GM21825 (cell line): ENCODE data around the gene RAB3A.
A peak's percentile ranks its signal among the peaks of the same experiment; 100 is the strongest.
"Not testable (repeated sequence)": the region's sequence is repeated elsewhere in the genome, so short reads cannot be mapped to it uniquely, and the experiment has no call there.

Source experiments
- ATAC-seq: cut with Tn5 transposase; IDR thresholded peaks from one replicate; pipeline ENCODE4 v1.9.1; 2021; ENCODE audit warnings: mild to moderate bottlenecking, moderate library complexity; ENCODE audit not compliant: unreplicated experiment

The RAB3A gene

DNA sequence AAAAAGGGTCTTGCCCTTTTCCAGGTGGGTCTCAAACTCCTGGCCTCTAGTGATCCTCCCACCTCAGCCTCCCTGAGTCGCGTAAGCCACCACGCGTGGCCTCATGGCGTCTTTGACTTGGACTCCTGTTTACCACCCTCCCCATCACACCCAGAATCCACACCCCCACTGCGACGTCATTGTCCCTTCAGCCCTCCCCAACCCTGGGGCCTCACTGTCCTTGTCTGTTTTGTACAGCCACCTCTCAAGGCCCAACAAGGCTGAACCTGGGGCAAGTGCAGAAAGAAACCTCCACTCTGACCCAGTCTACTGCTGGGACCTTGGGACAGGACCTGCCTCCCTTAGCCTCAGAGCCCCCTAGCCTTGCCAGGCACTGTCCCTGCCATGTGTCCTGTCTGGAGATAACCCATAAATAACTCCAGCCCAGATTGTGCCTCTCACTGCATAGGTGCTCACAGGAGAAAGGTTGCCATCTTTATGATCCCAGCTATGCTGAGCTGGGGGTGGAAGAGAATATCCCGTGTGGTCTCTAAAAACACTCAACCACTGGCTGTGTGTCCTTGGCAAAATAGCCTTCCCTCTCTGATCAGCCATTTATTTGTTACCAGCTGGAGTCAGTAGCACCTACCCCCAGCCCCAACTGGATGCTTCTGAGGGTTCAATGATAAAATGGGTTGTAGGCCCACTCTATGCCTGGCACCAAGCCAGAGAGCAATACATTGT, 32.1 kb downstream of the RAB3A start:
- no peak for ATAC-seq

DNA sequence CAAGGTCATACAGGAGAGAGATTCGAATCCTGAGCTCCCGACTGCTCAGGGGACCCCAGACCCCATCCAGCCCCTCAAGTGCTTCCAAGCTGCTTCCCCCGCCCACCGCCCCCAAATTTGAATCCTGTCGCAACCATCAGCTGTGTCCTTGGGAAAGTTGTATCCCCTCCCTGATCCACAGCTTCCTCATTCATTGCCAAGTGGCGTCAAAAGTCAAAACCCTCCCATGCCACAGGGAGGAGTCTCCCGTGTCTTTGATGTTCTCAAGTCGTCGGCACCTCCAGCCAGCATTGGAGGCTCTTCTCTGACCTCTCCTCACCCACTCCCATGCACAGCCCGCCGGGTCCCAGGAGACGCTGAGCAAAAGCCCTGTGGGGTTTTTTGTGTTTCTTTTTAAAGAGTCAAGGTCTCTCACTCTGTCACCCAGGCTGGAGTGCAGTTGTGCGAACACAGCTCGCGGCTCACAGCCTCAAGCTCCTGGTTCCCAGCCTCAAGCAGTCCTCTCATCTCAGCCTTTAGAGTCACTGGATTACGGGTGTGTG, 33.1 kb downstream of the RAB3A start:
- ATAC-seq, result no peak

DNA sequence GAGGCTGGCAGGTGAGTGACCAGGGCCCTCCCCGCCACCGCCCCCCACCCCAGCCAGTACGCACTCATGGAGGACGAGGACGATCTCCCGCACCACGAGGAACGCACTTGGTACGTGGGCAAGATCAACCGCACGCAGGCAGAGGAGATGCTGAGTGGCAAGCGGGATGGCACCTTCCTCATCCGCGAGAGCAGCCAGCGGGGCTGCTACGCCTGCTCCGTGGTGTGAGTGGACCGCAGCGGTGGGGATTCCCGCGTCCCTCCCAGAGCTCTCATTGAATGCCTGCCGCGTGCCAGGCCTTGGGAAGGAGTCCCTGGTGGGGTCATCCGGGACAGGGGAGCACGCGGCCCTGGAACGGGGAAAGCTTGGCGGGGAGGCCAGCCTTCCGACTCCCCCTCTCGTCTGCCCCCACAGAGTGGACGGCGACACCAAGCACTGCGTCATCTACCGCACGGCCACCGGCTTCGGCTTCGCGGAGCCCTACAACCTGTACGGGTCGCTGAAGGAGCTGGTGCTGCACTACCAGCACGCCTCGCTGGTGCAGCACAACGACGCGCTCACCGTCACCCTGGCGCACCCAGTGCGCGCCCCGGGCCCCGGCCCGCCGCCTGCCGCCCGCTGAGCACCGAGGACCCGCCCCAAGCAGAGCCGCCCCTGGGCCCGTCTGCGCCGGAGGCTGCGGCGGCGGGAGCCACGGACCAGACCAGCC, 35.0 kb downstream of the RAB3A start:
- no peak for ATAC-seq

DNA sequence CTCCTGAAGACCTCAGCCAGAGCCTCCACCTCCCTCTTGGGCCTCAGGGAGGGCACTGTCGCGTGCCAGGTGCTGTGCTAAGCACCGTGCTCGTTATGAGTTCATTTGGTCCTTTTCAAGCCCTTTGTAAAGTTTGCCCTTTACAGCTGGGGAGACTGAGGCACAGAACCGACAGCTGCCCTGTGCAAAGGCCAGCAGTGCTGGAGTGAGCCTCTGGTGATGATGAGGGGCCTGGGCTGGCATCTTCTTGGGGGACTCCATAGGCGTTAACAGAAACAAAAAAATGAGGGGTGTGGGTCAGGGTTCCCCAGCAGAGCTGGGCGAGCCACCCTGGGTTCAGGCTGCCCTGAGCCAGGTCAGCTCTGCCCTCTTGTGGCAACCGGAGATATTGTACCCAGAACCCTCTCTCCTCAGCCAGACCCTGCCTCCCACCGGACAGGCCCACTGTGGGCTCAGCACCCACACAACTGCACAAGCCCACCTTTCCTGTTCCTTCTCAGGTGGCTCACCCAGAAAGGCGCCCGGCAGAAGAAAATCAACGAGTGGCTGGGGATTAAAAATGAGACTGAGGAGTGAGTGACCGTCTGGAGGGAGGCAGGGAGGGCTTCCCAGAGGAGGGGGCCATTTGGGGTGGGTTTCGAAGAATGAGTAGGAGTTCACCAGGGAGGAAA, 35.7 kb downstream of the RAB3A start:
- ATAC-seq, result no peak

DNA sequence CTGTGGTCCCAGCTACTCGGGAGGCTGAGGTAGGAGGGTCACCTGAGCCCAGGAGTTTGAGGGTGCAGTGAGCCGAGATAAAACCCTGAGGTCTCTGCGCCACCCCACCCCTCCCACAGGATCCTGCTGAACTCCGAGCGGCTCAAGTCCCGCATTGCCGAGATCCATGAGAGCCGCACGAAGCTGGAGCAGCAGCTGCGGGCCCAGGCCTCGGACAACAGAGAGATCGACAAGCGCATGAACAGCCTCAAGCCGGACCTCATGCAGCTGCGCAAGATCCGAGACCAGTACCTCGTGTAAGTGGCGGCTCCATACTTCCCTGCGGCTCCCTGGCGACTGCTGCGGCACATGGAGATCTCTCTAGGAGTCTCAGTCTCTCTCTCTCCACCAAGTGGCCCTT, 36.8 kb downstream of the RAB3A start:
- no peak for ATAC-seq

DNA sequence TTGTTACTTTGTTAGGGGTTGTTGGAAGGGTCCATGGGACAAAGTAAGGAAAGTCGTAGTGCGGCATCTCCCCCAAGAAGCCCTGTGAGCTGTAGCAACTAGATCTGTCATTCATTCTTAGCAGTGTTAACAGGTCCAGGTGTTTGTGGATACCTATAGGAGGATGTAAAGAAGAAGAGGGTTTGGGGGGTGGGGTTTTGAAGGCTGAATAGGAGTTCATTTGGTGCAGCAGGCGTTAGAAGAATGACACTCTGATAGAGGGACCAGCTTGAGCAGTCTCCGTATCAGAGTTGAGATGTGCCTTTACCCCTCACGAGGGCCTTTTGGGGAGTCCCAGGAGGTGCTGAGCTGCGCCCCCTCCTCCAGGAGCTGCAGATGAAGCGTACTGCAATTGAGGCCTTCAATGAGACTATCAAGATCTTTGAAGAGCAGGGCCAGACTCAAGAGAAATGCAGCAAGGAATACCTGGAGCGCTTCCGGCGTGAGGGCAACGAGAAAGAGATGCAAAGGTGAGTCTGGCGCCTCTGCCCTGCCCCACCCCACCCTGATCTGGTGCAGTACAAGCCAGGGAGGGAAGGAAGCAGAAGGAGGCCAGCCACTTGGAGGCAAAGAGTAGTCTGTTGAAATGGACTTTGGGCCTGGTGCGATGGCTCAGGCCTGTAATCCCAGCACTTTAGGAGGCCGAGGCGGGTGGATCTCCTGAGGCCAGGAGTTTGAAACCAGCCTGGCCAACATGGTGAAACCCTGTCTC, 37.9 kb downstream of the RAB3A start:
- ATAC-seq, result no peak

DNA sequence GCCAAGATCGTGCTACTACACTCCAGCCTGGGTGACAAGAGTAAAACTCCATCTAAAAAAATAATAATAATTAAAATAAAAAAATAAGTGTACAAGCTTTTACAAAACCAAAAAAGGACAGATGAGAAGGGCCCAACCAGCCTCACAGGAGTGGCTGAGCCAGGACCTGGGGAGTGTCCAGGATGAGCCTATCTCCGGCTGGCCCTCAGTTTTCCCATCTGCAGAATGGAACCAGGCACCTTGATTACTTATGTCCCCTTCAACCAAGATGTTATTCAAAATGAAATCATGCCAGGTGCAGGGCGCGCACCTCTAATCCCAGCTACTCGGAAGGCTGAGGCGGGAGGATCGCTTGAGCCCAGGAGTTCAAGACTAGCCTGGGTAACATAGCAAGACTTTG, 39.8 kb downstream of the RAB3A start:
- ATAC-seq, result no peak

DNA sequence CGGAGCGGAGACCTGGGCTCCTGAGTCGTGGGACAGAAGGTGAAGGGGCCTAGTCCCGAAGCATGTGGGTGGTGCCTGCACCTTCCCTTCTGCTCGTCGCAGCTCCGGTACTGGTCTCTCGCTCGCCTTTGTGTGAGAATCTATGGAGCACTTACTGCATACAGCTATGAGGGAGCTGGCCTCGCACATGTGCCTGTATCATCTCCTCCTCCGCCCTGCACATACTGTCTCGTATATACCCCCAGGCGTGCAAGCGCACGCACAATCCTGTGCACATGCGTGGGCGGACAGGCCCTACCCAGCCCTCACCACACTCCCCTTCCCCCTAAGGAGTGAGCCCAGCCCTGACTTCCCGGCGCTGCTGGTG, 42.2 kb downstream of the RAB3A start:
- no peak for ATAC-seq

DNA sequence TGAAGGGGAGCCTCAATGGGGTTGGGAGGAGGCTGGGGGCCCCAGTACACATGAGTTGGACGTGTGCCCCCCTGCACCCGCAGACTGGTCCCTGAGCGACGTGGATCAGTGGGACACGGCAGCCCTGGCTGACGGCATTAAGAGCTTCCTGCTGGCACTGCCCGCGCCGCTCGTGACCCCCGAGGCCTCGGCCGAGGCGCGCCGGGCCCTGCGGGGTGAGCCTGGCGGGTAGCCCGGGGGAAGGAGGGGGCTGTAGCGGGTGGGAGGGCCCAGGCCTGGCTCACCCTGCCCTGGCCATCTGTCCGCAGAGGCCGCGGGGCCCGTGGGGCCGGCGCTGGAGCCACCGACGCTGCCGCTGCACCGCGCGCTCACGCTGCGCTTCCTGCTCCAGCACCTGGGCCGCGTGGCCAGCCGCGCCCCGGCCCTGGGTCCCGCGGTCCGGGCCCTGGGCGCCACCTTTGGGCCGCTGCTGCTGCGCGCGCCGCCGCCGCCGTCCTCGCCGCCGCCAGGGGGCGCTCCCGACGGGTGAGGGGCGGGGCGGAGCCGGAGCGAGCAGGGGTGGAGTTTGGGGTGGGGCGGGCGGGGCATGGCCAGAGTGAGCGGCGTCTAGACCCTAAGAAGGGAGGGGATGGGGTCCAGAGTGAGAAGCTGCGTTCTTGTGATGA, 42.7 kb downstream of the RAB3A start:
- peak; percentile 55 for ATAC-seq

DNA sequence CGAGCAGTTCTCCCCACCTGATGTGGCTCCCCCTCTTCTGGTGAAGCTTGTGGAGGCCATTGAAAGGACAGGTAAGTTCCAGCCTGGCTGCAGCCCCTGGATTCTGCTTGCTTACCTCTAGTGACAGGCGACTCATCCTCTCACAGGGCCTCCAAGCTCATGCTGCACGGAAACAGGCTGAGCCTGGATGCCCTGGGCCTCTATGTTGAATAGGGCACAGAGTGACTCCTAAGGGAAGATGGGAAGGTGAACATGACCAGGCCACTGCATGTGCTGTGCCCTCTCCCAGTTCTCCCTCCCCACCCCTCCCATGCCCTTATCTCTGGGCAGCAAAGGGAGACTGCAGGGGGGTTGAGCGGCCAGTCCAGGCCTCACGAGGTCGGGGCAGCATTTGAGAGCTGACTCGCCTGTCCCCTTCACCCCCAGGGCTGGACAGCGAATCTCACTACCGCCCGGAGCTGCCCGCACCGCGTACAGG, 43.3 kb downstream of the RAB3A start:
- no peak for ATAC-seq

DNA sequence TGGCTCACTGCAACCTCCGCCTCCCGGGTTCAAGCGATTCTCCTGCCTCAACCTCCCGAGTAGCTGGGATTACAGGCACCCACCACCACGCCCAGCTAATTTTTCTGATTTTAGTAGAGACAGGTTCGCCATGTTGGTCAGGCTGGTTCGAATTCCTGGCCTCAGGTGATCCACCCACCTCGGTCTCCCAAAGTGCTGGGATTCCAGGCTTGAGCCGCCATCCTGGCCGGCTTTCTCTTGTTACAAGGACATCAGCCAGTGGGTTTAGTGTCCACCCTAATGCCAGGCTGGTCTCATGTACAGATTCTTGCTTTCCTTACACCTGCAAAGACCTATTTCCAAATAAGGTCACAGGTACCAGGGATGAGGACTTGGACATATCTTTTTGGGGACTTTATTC, 44.0 kb downstream of the RAB3A start:
- no peak for ATAC-seq

DNA sequence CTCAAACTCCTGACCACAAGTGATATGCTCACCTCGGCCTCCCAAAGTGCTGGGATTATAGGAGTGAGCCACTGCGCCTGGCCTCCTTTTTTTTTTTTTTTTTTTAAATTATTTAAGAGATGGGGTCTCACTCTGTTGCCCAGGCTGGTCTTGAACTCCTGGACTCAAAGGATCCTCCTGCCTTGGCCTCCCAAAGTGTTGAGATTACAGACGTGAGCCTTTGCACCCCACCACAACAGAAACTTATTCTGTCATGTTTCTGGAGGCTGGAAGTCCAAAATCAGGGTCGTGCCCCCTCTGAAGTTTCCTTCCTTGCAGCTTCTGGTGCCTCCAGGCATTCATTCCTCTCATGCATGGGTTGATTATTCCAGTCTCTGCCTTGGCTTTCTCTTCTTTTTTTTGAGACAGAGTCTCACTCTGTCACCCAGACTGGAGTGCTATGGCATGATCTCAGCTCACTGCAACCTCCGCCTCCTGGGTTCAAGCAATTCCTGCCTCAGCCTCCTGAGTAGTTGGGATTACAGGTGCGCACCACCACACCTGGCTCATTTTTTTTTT, 44.7 kb downstream of the RAB3A start:
- ATAC-seq, result not testable (repeated sequence)

DNA sequence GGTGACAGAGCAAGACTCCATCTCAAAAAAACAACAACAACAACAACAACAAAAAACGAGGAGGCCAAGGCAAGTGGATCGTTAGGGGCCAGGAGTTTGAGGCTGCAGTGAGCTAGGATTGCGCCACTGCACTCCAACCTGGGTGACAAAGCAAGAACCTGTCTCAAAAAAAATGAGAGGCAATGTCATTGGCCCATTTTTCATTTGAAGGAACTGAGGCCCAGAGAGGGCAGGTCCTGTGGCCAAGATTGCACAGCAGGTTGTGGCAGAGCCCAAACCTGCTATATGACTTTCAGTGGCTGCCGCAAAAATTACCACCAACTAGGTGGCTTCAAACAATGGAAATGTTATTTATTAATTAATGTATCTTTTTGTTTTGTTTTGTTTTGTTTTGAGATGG, 45.4 kb downstream of the RAB3A start:
- ATAC-seq, result no peak

DNA sequence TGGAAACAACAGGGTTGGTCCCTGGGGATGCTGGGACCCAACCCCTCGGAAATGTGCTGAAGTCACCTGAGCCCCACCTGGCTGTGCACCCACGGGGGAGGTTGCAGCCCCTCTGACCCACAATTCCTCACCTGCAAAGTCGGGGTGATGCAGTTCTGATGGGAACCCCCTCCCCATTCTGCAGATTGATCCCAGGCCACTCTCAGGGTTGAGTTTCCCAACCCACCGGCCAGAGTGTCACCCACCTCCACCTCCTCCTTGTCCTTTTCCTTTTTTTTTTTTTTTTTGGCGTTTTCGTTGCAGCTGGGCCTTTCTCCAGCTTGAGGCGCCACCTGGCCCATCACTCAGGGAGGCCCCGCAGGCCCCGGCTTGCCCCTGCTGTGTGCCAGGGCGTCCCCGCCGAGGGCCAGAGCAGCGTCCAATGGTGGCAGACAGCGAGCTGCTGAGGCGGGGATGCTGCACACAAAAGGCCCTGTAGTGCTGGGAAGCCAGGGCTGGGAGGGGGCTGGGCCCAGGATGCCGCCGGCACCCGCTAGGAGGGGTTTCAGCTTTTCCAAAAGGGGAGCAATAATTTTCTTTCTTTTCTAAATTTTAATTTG, 46.3 kb downstream of the RAB3A start:
- no peak for ATAC-seq

DNA sequence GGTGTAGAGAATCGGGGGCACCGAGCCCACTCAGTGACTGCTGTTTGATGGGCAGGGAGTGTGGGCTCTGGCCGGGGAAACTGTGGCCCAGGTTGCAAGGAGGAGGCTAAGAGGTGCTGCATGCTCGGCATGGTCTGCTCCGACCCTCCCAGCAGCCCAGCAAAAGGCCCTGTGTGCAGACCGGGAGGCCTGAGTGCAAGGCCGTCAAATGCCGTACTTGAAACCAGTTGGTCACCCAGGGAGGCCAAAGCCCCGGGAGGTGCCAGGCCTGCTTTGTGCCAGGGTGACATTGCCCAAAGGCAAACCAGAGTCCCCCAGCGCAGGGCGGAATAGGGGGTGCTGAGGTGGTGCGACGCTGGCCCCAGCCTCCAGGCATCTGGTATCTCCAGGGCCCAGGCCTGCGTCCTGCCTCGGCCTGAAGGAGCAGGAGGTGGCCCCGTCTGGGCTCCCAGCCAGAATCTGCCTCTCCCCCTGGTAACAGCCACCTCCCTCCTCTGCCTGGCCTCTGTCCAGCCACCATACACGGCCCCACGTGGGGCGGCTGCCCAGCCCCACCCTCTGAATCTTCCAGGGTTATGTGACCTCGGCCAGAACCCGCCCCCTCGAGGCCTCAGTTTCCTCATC, 46.9 kb downstream of the RAB3A start:
- no peak for ATAC-seq

DNA sequence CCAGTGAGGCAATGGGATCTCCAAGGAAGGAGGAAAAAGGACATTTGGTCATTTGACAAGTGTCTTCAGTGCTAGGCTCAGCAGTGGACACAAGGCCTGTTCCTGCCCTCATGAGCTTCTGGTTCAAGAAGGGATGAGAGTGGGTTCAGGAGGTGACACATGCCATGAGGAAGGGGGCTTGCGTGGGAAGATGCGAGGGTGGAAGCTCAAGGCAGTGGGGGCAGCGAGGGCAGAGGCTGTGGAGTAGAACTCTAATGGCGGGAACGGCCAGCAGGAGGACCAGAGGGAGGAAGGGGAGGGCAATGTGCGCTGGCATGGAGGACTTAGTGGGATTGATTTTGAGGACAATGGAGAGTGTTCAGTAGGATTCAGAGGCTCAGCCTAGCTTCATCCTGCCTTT, 47.6 kb downstream of the RAB3A start:
- no peak for ATAC-seq

DNA sequence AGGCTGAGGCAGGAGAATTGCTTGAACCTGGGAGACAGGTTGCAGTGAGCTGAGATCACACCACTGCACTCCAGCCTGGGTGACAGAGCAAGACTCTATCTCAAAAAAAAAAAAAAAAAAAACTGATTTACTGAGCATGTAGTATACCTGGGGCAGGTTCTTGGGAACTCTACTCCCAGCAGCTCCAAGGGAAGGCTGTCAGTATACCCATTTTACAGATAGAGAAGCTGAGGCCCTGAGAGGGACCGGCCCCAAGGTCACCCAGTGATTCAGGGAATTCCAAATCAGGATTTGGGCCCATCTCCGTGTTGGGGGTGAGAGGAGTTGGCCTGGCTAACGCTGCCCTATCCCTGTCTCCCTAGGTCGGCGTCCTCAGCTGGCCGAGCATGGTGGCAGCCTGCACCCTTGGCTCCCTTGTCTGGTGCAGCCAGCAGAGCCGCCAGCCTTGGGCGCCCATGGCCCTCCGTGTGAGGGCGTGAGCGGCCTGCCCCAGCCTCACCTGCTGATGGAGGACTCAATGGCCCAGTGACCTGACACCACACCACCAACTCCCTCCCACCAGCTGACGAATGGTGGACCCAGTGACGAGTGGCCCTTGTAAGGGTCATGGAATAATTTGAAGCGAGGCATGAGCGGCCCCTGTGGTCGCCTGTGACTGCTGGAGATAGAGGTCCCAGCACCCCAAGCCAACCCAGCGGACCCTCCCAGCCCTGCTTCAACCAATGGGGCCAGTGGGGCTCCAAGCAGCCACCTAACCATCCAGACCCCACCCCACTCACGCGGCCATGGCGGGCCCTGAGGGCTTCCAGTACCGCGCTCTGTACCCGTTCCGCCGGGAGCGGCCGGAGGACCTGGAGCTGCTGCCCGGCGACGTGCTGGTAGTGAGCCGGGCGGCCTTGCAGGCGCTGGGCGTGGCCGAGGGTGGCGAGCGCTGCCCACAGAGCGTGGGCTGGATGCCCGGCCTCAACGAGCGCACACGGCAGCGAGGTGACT, 48.5 kb downstream of the RAB3A start:
- ATAC-seq, result no peak

DNA sequence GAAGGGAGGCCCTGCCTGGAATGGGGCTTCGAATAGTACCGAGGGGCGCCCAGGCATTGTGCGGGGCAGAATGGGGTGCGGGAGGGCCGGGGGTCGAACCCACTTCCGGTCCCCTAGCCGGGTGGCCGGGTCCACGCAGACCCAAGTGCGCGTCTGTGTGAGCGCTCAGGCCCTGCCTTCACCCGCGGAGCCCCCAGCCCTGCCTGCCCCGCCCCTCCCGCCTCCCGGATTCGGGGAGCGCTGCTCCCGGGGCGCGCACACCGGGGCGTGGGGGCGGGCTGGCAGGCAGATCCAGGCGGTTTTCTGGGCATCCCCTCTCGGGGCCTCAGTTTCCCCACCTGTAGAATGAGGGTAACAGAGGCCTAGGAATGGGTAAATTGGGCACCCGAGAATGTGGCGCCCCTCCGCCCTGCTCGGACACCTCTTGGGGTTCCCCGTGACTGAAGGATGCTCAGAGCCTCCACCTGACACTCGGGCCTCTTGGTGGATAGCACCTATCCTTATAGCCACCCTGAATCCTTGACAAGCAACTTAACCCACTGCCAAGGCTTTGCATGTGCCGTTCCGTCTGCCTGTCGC, 50.2 kb downstream of the RAB3A start:
- ATAC-seq, result no peak
